IMR-90 (cell line): ENCODE results near the gene MAPKAP1. TPM values are rescaled to one million over a fixed set of nuclear protein-coding genes. Genes with fewer than 3 reads are reported as not detected.

ENCODE experiments used
- ATAC-seq: fragments of 200-7000 bp; cut with Tn5 transposase; 2 replicates; pipeline ENCODE4 v1.9.1; 2020; ENCODE audit warnings: low read depth, mild to moderate bottlenecking, moderate library complexity
- BruUV-seq: library from RNA; stranded (reverse); fragments of 400-500 nt; replicated peaks from 2 replicates; lab custom pipeline; 2021; lab: Mats Ljungman, UMichigan
- CTCF ChIA-PET: fragments of 300-600 bp; formaldehyde crosslinking; extraction: SDS; loops from one replicate; lab custom pipeline; 2021; ENCODE audit warnings: antibody characterized with exemption; lab: Yijun Ruan, JAX
- POLR2A ChIA-PET: fragments of 300-600 bp; sonication (Branson Sonifier 250); formaldehyde crosslinking; loops from one replicate; lab custom pipeline; 2022; ENCODE audit warnings: antibody characterized with exemption; ENCODE audit not compliant: unreplicated experiment; lab: Charles Lee
- DNase-seq: peaks from one replicate; pipeline ENCODE4 v3.0.0; 2013
- H2AFZ ChIP-seq: replicated peaks from 2 replicates; pipeline ENCODE3; 2013; ENCODE audit warnings: low read length, mild to moderate bottlenecking; ENCODE audit not compliant: poor library complexity
- H2AK5ac ChIP-seq: 2 replicates; pipeline ENCODE4 v1.6.1; 2013; ENCODE audit warnings: low read depth, low read length, inconsistent platforms
- H2AK9ac ChIP-seq: replicated peaks from 2 replicates; pipeline ENCODE3; 2013; ENCODE audit warnings: mild to moderate bottlenecking, low read depth, low read length, moderate library complexity; ENCODE audit not compliant: poor library complexity
- H2BK120ac ChIP-seq: 2 replicates; pipeline ENCODE4 v1.6.1; 2013; ENCODE audit warnings: low read depth, low read length, inconsistent platforms
- H2BK15ac ChIP-seq: 3 replicates; pipeline ENCODE4 v1.6.1; 2013; ENCODE audit warnings: low read depth, low read length, inconsistent platforms
- H2BK20ac ChIP-seq: 2 replicates; pipeline ENCODE4 v1.6.1; 2013; ENCODE audit warnings: low read depth, mild to moderate bottlenecking, inconsistent platforms, low read length, moderate library complexity
- H2BK5ac ChIP-seq: 2 replicates; pipeline ENCODE4 v1.6.1; 2013; ENCODE audit warnings: mild to moderate bottlenecking, low read depth, low read length, inconsistent platforms; ENCODE audit not compliant: poor library complexity, severe bottlenecking
- H3K14ac ChIP-seq: replicated peaks from 2 replicates; pipeline ENCODE4 v1.6.1; 2013; ENCODE audit warnings: low read depth, low read length, inconsistent platforms
- H3K18ac ChIP-seq: 2 replicates; pipeline ENCODE4 v1.6.1; 2013; ENCODE audit warnings: low read depth, low read length, control low read depth
- H3K23ac ChIP-seq: 2 replicates; pipeline ENCODE4 v1.6.1; 2013; ENCODE audit warnings: low read depth, low read length, inconsistent platforms
- H3K27ac ChIP-seq: 2 replicates; pipeline ENCODE4 v1.5.1; 2013; ENCODE audit warnings: mild to moderate bottlenecking, control low read depth, low read length; ENCODE audit not compliant: insufficient read depth
- H3K27me3 ChIP-seq: 2 replicates; pipeline ENCODE4 v1.6.1; 2013; ENCODE audit warnings: low read length; ENCODE audit not compliant: control insufficient read depth, insufficient read depth
- H3K36me3 ChIP-seq: 2 replicates; pipeline ENCODE4 v1.6.1; 2013; ENCODE audit warnings: low read length, mixed read lengths; ENCODE audit not compliant: control insufficient read depth, insufficient read depth
- H3K4ac ChIP-seq: 2 replicates; pipeline ENCODE4 v1.6.1; 2013; ENCODE audit warnings: low read depth, low read length, inconsistent platforms
- H3K4me1 ChIP-seq: 2 replicates; pipeline ENCODE4 v1.6.1; 2013; ENCODE audit warnings: low read length, mixed read lengths; ENCODE audit not compliant: control insufficient read depth, insufficient read depth
- H3K4me2 ChIP-seq: 2 replicates; pipeline ENCODE4 v1.6.1; 2013; ENCODE audit warnings: low read depth, mild to moderate bottlenecking, control low read depth, low read length, moderate library complexity
- H3K4me3 ChIP-seq: 2 replicates; pipeline ENCODE4 v1.5.1; 2013; ENCODE audit warnings: low read depth, mild to moderate bottlenecking, control low read depth, low read length, moderate library complexity; ENCODE audit not compliant: insufficient read depth
- H3K56ac ChIP-seq: 2 replicates; pipeline ENCODE4 v1.6.1; 2013; ENCODE audit warnings: low read length, inconsistent platforms; ENCODE audit not compliant: insufficient read depth; ENCODE audit errors: extremely low read depth
- H3K79me1 ChIP-seq, 2 experiments: 2 replicates each; pipeline ENCODE4 v1.6.1; 2013; ENCODE audit warnings: low read length in 2 of 2, inconsistent platforms in 1 of 2, low read depth in 1 of 2
- H3K9ac ChIP-seq: 2 replicates; pipeline ENCODE4 v1.6.1; 2013; ENCODE audit warnings: low read depth, low read length, control low read depth
- H3K9me1 ChIP-seq: 2 replicates; pipeline ENCODE4 v1.6.1; 2013; ENCODE audit warnings: low read length, inconsistent platforms; ENCODE audit not compliant: insufficient read depth
- H3K9me3 ChIP-seq: 2 replicates; pipeline ENCODE4 v1.6.1; 2013; ENCODE audit warnings: low read length; ENCODE audit not compliant: control insufficient read depth, insufficient read depth
- H4K20me1 ChIP-seq: 2 replicates; pipeline ENCODE4 v1.6.1; 2013; ENCODE audit warnings: low read length, inconsistent platforms; ENCODE audit not compliant: insufficient read depth
- H4K5ac ChIP-seq: 2 replicates; pipeline ENCODE4 v1.6.1; 2013; ENCODE audit warnings: mild to moderate bottlenecking, low read depth, low read length, control low read depth
- H4K8ac ChIP-seq, 2 experiments: 2 replicates each; pipeline ENCODE4 v1.6.1; 2013; ENCODE audit warnings: low read depth in 2 of 2, low read length in 2 of 2, control low read depth in 1 of 2, inconsistent platforms in 1 of 2
- H4K91ac ChIP-seq: 2 replicates; pipeline ENCODE4 v1.6.1; 2013; ENCODE audit warnings: low read depth, low read length, inconsistent platforms; ENCODE audit not compliant: insufficient read depth
- BHLHE40 ChIP-seq: fragments of 150-350 bp; IDR thresholded peaks from 2 replicates; pipeline ENCODE4 v1.6.1; 2016; ENCODE audit warnings: mild to moderate bottlenecking, low read depth, low read length
- CEBPB ChIP-seq: IDR thresholded peaks from 2 replicates; pipeline ENCODE4 v1.6.1; 2012; ENCODE audit warnings: low read depth, low read length, improper control_type of control experiment
- FOS ChIP-seq: fragments of 150-350 bp; IDR thresholded peaks from 2 replicates; pipeline ENCODE4 v1.6.1; 2016; ENCODE audit warnings: low read depth, low read length
- MAFK ChIP-seq: IDR thresholded peaks from 2 replicates; pipeline ENCODE4 v1.6.1; 2012; ENCODE audit warnings: low read depth, low read length, improper control_type of control experiment
- MXI1 ChIP-seq: IDR thresholded peaks from 2 replicates; pipeline ENCODE4 v1.6.1; 2012; ENCODE audit warnings: low read depth, mild to moderate bottlenecking, low read length, moderate library complexity, borderline replicate concordance
- POLR2A ChIP-seq: IDR thresholded peaks from 2 replicates; pipeline ENCODE4 v1.6.1; 2012; ENCODE audit warnings: mild to moderate bottlenecking, low read depth, low read length
- RCOR1 ChIP-seq: IDR thresholded peaks from 2 replicates; pipeline ENCODE4 v1.6.1; 2012; ENCODE audit warnings: mild to moderate bottlenecking, low read length, improper control_type of control experiment; ENCODE audit not compliant: insufficient replicate concordance
- RFX5 ChIP-seq: IDR thresholded peaks from 2 replicates; pipeline ENCODE4 v1.8.0; 2012; ENCODE audit warnings: low read depth, mild to moderate bottlenecking, low read length, moderate library complexity
- SMC3 ChIP-seq: fragments of 150-350 bp; IDR thresholded peaks from 2 replicates; pipeline ENCODE4 v1.6.1; 2016; ENCODE audit warnings: low read depth, mild to moderate bottlenecking, antibody characterized with exemption, low read length, moderate library complexity
- WGBS, 2 experiments: methylation state at CpG; one replicate each; pipeline versions ENCODE4 v1.1.5 to v1.1.7; 2013; ENCODE audit warnings: missing lambda C conversion rate in 2 of 2; ENCODE audit not compliant: insufficient read length in 1 of 2; ENCODE audit errors: extremely low coverage in 2 of 2; 5-methylcytosine and 5-hydroxymethylcytosine counted together
- dilution Hi-C: fragments of 300-500 bp; cut with HindIII; formaldehyde crosslinking; loops from one replicate; pipeline ENCODE4 v1.14.3; 2018; ENCODE audit warnings: low sequenced_read_pairs; ENCODE audit not compliant: unreplicated experiment
- in situ Hi-C: fragments of 300-500 bp; cut with MboI; formaldehyde crosslinking; loops from 3 replicates; pipeline ENCODE4 v1.14.3; 2019; ENCODE audit warnings: low sequenced_read_pairs, inconsistent platforms, mixed read lengths
- intact Hi-C: fragments of 100-400 bp; cut with micrococcal nuclease; formaldehyde crosslinking; loops from 2 replicates; pipeline ENCODE4 v1.10.0; 2022
- polyA plus RNA-seq, 3 experiments: library from polyadenylated mRNA; depleted of rRNA; stranded (reverse); fragments of >200 nt; gene quantifications; 2 replicates each; pipeline ENCODE4 v1.2.3, GENCODE V29; 2012; ENCODE audit warnings: low replicate concordance in 1 of 3
- total RNA-seq: library from RNA; depleted of rRNA; stranded (reverse); fragments of >200 nt; gene quantifications from 2 replicates; pipeline ENCODE4 v1.2.3, GENCODE V29; 2012

Gene MAPKAP1
- total and polyA plus RNA-seq, 2 of the 4 experiments (the other 2 are of a cell fraction): 87.2 to 158 TPM

GRCh38 chr9:125486576-125486975 is 220.4 kb downstream of the MAPKAP1 start:
- H4K8ac ChIP-seq: no peak overlapping the region
- no peak for ATAC-seq
- 89% methylated on average over 5 of the region's 5 CpGs; no CpG with 5 or more reads in 1 of the 2 experiments for WGBS, 2 experiments

More at GRCh38 chr9:125486576-125486975, 220.4 kb downstream of the MAPKAP1 start:
- Histone ChIP-seq H2AK9ac (no peak overlapping the region), H3K56ac (no peak overlapping the region), H3K4me2 (no peak overlapping the region), H3K4ac (no peak overlapping the region), H3K27ac (no peak overlapping the region), H3K18ac (no peak overlapping the region), H2BK5ac (no peak overlapping the region), H3K23ac (no peak overlapping the region), H2BK15ac (no peak overlapping the region), H3K4me3 (no peak overlapping the region), H3K9me1 (peaks cover 10% of the 10 kb centered on the region), H2BK120ac (no peak overlapping the region), H3K27me3 (no peaks in the 10 kb centered on the region), H3K79me1 (peaks cover 2 to 12% of the 10 kb centered on the region in 2 experiments; a peak in 2 of 4 replicates), H3K9me3 (no peaks in the 10 kb centered on the region), H3K14ac (no peak overlapping the region; the same call in 1 of the 2 replicates), H2BK20ac (no peak overlapping the region), H3K9ac (no peak overlapping the region), H3K4me1 (peaks cover 17% of the 10 kb centered on the region), H4K20me1 (peaks cover 4% of the 10 kb centered on the region; the same call in 1 of the 2 replicates), H2AK5ac (no peak overlapping the region), H4K91ac (no peak overlapping the region), H3K36me3 (0 out of 2 replicates have a peak, but pooled peaks cover 3% of the 10 kb centered on the region), H2AFZ (no peak overlapping the region), H4K5ac (no peak overlapping the region)
- BruUV-seq: no TSS peak
- POLR2A ChIA-PET: no interaction called here
- no peak for DNase-seq
- CTCF ChIA-PET: no interaction called here
- dilution Hi-C loops: no loop called here
- intact Hi-C loops: no loop called here
- in situ Hi-C loops: no loop called here
- no peak for TF ChIP-seq CEBPB
- TF ChIP-seq MXI1: no peak
- TF ChIP-seq RFX5: no peak
- no peak for TF ChIP-seq BHLHE40
- no peak for TF ChIP-seq MAFK
- TF ChIP-seq RCOR1: no peak
- TF ChIP-seq FOS: no peak
- no peak for TF ChIP-seq SMC3
- no peak for TF ChIP-seq POLR2A
